Ishikawa (cell line): ENCODE measurements around the gene RASGEF1C.

ENCODE experiments used
- CEBPB ChIP-seq: IDR thresholded peaks from 2 replicates; pipeline ENCODE4 v1.6.1; 2012
- CREB1 ChIP-seq: IDR thresholded peaks from 2 replicates; pipeline ENCODE4 v1.6.1; 2012; ENCODE audit warnings: low read depth
- EGR1 ChIP-seq: IDR thresholded peaks from 2 replicates; pipeline ENCODE4 v1.6.1; 2012
- EP300 ChIP-seq: IDR thresholded peaks from 2 replicates; pipeline ENCODE4 v1.6.1; 2012; ENCODE audit warnings: borderline replicate concordance
- FOXM1 ChIP-seq: IDR thresholded peaks from 2 replicates; pipeline ENCODE4 v1.6.1; 2012; ENCODE audit warnings: low read depth, borderline replicate concordance
- MAX ChIP-seq: IDR thresholded peaks from 2 replicates; pipeline ENCODE4 v1.6.1; 2012
- NFIC ChIP-seq: IDR thresholded peaks from 2 replicates; pipeline ENCODE4 v1.6.1; 2012
- RAD21 ChIP-seq: IDR thresholded peaks from 2 replicates; pipeline ENCODE4 v1.6.1; 2012; ENCODE audit warnings: low read depth
- TAF1 ChIP-seq: IDR thresholded peaks from 2 replicates; pipeline ENCODE4 v1.6.1; 2012; ENCODE audit warnings: low read depth, mild to moderate bottlenecking
- TCF12 ChIP-seq: IDR thresholded peaks from 2 replicates; pipeline ENCODE4 v1.6.1; 2012; ENCODE audit warnings: low read depth
- TEAD4 ChIP-seq: IDR thresholded peaks from 2 replicates; pipeline ENCODE4 v1.6.1; 2012
- YY1 ChIP-seq: IDR thresholded peaks from 2 replicates; pipeline ENCODE4 v1.6.1; 2012; ENCODE audit warnings: low read depth
- ZBTB7A ChIP-seq: IDR thresholded peaks from 2 replicates; pipeline ENCODE4 v1.6.1; 2012; ENCODE audit warnings: low read depth
- TF ChIP-seq, protein P1 (sequence below): IDR thresholded peaks from 2 replicates; pipeline ENCODE4 v1.6.1; 2012
- TF ChIP-seq, protein P2 (sequence below): IDR thresholded peaks from 2 replicates; pipeline ENCODE4 v1.6.1; 2012; ENCODE audit warnings: low read depth, mild to moderate bottlenecking

Gene RASGEF1C

DNA sequence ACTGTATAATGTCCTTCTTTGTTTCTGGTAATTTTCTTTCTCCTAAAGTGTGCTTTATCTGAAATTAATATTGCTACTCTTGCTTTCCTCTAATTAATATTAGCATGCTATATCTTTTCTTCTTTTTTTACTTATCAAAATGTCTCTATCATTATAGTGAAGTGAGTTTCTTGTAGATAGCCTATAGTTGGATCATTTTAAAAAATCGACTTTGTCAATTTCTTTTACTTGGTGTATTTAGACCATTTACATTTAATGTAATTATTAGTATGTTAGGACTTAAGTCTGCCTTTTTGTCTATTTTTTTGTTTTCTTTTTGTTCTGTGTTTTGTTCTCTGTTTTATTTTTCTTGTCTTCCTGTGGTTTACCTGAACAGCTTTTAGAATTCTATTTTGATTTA is 102.0 kb downstream of the RASGEF1C start:
- TF ChIP-seq EP300 (no peak), YY1 (no peak), TEAD4 (no peak), TCF12 (no peak), RAD21 (no peak), FOXM1 (no peak), CEBPB (no peak)
- TF ChIP-seq, protein P1, sequence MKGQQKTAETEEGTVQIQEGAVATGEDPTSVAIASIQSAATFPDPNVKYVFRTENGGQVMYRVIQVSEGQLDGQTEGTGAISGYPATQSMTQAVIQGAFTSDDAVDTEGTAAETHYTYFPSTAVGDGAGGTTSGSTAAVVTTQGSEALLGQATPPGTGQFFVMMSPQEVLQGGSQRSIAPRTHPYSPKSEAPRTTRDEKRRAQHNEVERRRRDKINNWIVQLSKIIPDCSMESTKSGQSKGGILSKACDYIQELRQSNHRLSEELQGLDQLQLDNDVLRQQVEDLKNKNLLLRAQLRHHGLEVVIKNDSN: no peak

DNA sequence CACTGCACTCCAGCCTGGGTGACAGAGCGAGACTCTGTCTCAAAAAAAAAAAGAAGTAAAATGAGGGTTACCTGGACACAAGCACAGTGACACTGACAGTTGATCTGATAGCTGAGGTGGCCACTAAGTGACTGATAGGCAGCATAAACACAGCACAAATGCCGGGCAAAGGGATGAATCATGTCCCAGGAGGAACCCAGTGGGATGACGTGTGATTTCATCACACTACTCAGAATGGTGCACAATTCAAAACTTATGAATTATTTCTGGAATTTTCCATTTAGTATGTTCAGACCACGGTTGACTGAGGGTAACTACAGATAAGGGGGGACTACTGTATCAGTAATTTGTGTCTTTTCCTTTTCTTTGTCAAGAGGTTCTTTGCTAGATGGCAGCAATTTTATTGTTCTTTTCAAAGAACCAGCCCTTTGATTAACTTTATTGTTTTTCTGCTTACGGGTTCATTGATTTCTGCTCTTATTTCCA is 103.1 kb downstream of the RASGEF1C start:
- TF ChIP-seq ZBTB7A (no peak), TCF12 (no peak), NFIC (no peak), RAD21 (no peak), EP300 (no peak), MAX (no peak), EGR1 (no peak), FOXM1 (no peak), CREB1 (no peak), TAF1 (no peak)
- TF ChIP-seq, protein P2, sequence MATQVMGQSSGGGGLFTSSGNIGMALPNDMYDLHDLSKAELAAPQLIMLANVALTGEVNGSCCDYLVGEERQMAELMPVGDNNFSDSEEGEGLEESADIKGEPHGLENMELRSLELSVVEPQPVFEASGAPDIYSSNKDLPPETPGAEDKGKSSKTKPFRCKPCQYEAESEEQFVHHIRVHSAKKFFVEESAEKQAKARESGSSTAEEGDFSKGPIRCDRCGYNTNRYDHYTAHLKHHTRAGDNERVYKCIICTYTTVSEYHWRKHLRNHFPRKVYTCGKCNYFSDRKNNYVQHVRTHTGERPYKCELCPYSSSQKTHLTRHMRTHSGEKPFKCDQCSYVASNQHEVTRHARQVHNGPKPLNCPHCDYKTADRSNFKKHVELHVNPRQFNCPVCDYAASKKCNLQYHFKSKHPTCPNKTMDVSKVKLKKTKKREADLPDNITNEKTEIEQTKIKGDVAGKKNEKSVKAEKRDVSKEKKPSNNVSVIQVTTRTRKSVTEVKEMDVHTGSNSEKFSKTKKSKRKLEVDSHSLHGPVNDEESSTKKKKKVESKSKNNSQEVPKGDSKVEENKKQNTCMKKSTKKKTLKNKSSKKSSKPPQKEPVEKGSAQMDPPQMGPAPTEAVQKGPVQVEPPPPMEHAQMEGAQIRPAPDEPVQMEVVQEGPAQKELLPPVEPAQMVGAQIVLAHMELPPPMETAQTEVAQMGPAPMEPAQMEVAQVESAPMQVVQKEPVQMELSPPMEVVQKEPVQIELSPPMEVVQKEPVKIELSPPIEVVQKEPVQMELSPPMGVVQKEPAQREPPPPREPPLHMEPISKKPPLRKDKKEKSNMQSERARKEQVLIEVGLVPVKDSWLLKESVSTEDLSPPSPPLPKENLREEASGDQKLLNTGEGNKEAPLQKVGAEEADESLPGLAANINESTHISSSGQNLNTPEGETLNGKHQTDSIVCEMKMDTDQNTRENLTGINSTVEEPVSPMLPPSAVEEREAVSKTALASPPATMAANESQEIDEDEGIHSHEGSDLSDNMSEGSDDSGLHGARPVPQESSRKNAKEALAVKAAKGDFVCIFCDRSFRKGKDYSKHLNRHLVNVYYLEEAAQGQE: no peak

- TF ChIP-seq CREB1 (no peak), FOXM1 (no peak), EGR1 (no peak), TEAD4 (no peak), YY1 (no peak), EP300 (no peak), MAX (no peak)
Observed at GRCh38 chr5:180104168-180104530, 104.9 kb downstream of the RASGEF1C start.

DNA sequence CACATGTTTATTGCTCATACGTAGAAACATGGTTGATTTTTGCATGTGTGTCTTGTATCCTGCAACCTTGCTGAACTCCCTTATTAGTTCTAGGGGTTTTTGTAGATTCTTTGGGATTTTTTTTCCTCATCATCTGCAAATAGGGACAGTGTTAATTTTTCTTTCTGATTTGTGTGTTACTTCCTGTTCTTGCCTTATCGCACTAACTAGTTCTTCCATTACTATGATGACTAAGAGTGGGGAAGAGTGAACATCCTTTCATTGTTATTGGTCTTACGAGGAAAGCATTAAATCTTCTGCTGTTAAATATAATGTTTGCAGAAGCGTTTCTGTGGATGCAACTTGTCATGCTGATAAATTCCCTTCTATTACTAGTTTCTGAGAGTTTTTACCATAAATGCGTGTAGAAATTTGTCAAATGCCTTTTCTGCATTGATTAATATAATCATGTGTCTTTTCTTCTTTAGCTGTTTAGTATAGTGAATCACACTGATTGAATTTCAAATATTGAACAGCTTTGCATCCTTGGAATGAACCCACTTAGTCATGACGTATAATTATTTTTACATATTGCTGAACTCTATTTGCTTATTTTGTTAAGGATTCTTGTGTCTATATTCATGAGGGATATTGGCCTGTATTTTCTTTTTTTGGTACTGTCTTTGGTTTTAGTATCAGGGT is 105.4 kb downstream of the RASGEF1C start:
- TF ChIP-seq EP300 (no peak), YY1 (no peak), TAF1 (no peak), ZBTB7A (no peak), MAX (no peak), FOXM1 (no peak), EGR1 (no peak), TEAD4 (no peak), CEBPB (no peak), TCF12 (no peak), RAD21 (no peak), NFIC (no peak), CREB1 (no peak)
- TF ChIP-seq, protein P2: no peak
- TF ChIP-seq, protein P1: no peak

GRCh38 chr5:180102636-180103035 is 106.4 kb downstream of the RASGEF1C start:
- TF ChIP-seq RAD21 (no peak), CEBPB (no peak), NFIC (no peak), EGR1 (no peak), TEAD4 (no peak), TAF1 (no peak), EP300 (no peak), YY1 (no peak), MAX (no peak), ZBTB7A (no peak), CREB1 (no peak), FOXM1 (no peak), TCF12 (no peak)
- TF ChIP-seq, protein P2: no peak
- TF ChIP-seq, protein P1: no peak
